GM21515 (cell line): Measurements from ENCODE around the gene POR.

Experiments
- ATAC-seq: cut with Tn5 transposase; IDR thresholded peaks from one replicate; pipeline ENCODE4 v1.9.1; 2021; ENCODE audit not compliant: unreplicated experiment

POR gene

DNA sequence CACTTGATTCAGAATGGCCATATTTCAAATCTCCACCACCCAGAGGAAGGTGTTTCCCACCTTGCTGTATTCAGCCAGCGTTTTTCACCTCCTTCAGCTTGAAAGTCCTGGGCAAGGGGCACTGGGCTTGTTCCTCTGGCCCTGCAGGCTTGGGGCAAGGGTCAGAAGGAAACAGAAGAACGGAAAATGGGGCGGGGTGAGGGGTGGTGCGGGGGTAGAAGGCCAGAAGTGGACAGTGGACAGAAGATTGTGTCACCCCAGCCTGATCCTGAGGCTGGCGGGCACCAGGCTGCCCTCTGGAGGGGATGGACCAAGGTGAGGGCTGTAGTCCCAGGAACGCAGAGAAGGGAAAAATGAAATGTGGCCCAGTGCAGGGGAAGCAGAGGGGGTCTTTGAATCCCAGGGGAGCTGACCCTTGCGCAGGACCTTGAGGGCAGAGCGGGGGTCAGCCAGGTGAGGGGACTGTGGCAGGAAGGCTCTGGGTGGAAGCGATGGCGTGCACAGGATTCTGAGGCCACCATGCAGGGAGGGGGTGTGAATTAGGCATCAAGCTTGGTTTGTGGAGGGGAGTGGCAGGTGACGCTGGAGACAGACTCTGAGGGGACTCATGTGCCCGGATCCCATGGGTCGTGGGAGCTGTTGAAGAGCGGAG lies 56.5 kb downstream of the POR start:
- ATAC-seq: no peak

DNA sequence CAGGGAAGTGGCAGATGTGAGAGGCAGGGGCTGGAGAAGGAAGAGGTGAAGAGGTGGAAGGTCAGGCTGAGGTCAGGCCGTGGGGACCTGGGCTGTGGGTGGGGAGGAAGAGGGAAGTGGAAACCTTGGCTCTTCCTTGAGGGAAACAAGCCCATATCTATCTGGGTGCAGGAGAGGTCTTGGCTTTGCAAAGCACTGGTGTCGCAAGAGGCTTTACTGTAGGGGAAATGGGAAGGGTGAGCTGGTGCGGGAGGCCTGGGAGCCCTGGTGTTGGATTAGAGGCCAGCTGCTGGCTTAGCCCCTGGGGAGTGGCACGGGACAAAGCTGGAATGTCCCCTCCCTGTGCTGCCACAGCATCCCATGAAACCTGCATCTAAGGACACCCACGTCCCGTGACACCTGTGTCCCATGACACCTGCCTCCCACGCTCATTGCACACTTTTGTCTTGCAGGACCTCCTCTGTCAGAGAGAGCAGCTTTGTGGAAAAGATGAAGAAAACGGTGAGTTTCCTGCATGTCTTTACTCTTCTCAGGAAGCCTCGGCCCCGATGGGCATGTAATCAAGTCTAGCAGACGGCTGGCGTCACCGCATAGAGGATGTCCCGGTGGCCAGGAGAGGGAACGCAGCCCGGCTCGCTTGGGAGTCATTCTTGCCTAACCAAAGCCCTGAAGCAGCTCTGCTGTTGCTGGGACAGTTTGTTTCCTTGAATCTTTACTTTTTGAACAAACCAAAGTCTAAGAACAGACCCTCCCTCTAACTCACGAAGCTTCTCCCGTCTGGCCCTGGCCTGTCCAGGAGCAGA lies 57.2 kb downstream of the POR start:
- ATAC-seq: no peak

DNA sequence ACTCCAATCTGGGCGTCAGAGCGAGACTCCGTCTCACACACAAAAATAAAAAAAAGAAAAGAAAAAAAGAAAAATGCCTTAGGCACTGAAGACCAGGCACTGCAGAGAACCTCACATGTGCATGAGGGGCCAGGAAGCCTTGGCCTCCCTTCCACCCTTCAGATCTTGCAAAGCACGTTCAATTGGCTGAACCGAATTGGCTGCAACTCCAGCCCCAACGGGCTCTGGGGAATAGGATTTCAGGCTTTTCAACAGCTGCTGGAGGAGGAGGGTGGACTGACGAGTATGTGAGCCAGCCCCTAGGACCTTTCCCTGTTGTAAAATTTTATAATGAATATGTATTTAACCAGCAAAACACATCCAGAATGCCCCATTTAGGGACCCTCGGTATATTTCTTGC lies 62.8 kb downstream of the POR start:
- ATAC-seq: no peak

DNA sequence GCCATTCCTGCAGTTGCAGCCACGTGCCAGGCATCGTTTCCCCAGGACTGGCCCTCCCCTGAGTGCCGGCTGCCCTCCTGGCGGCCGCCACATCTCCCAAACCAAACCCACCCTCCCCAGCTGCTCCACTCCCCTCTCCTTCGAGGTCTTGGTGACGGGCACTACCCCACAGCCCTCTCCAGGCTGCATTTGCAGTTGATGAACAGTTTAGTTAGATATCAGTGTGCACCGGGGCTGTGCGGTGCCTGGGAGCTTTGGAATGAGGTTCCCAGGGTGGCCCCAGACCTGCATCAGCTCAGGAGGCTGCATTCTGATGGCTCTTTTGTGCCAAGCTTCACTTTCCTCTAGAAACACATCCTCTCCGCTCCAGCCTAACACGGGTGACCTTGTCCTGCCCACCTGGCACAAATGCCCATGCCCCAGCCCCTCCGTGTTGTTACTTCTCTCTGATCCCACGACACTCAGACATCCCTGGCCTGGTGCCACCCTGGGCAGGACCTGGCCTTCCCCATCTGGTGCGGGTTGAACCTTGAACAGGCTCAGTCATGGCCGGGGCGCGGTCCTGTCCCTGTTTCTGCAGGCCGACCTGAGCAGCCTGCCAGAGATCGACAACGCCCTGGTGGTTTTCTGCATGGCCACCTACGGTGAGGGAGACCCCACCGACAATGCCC lies 64.9 kb downstream of the POR start:
- no peak for ATAC-seq

DNA sequence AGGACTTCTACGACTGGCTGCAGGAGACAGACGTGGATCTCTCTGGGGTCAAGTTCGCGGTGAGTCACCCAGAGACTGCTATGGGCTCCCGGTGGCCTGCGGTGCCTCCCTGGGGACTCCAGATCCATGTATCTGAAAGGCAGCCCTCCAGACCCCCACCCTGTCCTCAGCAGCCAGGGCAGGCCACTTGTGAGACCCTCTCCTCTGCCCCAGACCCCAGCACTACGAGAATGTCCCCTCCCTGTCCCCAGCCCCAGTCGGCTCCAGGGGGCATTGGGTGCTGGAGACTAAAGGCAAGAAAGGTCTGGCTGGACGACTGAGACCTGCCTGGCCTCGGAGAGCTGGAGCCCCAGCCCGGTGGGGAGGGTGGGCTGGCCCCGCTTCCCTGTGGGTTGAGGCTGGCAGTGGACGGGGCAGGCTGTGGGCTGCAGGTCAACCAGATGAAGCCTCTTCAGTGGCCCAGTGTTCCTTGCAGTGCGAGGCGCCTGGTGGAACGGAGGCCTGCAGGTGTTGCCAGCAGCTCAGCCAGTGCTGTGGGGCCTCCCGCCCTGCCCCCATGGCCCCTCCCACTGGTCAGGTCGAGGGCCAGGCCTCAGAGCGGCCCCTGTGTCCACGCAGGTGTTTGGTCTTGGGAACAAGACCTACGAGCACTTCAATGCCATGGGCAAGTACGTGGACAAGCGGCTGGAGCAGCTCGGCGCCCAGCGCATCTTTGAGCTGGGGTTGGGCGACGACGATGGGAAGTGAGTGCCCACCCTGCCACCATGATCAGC lies 65.7 kb downstream of the POR start:
- ATAC-seq: no peak

DNA sequence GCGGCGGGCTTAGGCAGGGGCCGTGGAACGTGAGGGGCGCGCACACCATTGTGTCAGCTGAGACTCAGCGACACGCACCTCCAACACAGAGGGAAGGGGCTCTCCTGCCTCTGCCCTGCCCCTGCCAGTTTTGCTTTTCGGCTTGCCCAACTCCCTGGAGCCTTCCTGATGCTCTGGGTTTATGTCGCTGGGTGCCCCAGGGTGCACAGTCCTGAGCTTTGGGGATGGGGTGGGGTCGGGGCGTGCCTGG lies 66.2 kb downstream of the POR start:
- no peak for ATAC-seq

DNA sequence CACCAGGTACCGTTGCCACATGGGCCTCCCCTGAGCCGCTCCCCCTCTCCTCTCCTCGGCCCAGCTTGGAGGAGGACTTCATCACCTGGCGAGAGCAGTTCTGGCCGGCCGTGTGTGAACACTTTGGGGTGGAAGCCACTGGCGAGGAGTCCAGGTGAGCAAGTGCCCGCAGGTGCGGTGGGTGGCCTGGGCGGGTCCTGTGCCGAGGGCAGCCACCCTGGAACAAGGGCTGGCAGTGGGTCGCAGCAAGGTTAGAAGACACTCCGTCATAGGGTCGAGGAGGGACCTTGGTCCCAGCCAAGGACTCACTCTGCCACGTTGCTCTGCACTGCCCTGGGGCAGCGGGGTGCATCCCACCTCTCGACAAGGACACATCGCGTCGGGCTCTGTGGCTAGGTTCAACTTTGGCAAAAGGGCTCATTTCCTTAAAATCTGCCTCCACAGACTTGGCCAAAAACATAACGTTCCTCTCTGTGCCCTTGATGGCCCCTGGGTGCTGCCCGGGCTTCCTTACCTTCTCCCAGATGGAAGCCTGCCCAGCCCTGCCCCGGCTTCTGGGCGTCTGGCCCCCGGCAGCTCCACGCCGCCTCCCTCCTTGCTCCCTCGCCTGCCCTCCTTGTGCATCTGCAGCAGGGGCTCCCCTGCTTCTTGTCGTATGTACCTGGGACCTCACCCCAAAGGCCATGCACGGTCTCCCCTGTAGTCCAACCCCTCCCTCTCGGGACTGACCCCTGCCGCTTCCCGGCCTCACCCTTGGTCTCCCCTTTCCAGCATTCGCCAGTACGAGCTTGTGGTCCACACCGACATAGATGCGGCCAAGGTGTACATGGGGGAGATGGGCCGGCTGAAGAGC lies 66.7 kb downstream of the POR start:
- ATAC-seq: no peak

DNA sequence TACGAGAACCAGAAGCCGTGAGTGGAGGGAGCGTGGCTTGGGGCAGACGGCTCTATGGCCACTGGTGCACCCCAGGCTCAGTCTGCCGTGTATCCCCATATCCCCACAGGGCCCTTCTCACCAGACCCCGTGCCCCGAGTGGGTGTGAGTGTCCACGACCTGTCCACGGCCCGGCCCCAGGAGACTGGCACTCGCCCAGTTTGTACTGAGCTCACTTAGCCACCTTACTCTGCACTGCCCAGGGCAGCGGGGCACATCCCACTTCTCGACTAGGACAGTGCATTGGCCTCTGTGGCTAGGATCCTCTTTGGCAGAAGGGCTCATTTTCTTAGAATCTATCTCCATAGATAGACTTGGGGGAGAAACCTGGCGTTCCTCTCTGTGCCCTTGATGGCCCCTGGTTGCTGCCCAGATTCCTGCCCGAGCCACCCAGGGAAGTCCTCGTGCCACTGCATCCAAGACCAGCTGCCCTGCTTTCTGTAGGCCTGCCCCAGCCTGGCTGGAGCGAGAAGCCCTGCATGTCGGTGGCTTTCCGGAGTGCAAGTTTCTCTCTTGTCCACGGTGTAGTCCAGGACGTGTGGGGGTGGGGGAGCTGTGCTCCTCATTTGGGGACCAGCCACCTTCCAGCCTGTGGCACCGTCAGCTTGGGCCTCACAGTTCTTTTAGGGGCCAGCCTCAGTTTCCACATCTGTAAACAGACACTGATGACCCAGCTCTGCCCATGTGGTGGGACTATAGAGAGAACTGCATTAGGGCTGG lies 67.5 kb downstream of the POR start:
- no peak for ATAC-seq

DNA sequence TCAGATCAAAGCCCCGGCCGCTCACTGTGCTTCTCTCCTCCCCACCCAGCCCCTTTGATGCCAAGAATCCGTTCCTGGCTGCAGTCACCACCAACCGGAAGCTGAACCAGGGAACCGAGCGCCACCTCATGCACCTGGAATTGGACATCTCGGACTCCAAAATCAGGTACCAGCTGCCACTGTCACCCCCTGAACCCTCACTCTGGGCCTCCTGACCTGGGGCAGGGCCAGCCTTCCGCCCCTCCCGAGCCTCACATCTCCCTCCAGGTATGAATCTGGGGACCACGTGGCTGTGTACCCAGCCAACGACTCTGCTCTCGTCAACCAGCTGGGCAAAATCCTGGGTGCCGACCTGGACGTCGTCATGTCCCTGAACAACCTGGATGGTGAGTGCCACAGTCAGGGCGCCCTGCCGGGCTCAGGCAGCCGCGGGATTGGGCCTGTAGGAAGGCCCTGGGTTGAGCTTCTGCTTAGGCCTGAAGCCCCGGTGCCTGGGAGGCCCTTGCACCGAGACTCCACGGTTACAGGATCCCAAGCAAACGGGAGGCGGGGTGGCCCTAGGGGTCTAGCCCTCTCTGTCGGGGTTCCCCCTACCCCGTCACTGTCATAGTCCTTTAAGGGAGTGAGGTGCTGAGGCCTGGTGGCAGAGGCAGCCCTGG lies 68.6 kb downstream of the POR start:
- ATAC-seq: no peak

DNA sequence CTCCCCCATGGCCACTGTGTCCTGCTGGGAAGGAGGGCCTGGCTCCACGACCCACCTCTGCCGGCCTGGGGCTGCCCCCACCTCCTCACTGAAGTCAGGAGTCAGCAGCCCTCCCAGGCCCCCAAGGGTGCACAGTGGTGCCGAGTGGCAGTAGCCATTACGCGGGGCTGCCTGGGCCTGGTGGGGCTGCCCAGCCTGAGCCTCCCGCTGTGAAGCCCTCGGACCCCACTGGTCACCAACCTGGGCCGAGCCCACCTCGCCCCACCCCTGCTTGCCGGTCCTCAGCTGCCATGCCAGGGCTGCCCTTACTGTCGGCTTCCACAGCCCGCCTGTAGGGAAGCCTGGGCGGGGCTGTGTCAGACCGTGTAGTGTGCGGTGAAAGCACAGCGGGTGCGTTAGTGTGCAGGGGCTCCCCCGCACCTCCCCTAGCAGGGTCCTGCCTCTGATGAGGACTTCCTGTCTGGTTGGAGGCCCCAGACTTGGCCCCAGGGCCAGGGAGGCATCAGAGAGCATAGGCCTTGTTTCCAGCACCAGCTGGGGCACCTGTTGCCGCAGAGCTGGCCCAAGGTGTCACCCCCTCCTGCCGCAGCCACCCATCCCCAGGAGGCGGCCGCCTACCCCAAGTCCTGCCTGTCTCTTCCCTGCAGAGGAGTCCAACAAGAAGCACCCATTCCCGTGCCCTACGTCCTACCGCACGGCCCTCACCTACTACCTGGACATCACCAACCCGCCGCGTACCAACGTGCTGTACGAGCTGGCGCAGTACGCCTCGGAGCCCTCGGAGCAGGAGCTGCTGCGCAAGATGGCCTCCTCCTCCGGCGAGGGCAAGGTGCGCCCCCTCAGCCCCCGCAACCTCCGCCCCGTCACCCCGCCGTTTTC lies 69.4 kb downstream of the POR start:
- ATAC-seq: no peak

DNA sequence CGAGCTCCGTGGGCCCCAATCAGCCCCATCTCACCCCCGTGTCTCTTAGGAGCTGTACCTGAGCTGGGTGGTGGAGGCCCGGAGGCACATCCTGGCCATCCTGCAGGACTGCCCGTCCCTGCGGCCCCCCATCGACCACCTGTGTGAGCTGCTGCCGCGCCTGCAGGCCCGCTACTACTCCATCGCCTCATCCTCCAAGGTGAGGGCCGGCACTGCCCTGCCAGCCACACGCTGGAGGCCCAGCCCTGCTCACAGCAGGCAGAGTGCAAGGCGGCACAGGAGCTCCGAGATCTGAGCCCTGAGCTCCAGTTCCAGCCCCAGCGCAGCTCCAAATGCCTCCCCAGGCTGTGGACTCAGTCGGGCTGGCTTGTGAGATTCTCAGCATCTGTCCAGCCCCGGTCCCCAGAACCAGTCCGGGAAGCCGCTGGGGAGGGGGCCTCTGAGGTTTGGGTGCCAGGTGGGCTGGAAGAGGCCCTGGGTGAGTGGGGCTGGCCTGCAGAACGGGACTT lies 70.1 kb downstream of the POR start:
- ATAC-seq: no peak

DNA sequence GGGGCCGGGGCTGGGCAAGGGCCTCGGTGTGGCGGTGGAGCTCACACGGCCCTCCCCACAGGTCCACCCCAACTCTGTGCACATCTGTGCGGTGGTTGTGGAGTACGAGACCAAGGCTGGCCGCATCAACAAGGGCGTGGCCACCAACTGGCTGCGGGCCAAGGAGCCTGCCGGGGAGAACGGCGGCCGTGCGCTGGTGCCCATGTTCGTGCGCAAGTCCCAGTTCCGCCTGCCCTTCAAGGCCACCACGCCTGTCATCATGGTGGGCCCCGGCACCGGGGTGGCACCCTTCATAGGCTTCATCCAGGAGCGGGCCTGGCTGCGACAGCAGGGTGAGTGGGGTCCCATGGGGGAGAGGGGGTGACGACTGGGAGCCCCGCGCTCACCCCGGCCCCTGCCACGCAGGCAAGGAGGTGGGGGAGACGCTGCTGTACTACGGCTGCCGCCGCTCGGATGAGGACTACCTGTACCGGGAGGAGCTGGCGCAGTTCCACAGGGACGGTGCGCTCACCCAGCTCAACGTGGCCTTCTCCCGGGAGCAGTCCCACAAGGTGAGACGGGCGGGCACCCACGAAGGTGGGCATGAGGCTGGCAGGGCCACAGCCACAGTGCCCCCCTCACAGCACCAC lies 70.7 kb downstream of the POR start:
- no peak for ATAC-seq

DNA sequence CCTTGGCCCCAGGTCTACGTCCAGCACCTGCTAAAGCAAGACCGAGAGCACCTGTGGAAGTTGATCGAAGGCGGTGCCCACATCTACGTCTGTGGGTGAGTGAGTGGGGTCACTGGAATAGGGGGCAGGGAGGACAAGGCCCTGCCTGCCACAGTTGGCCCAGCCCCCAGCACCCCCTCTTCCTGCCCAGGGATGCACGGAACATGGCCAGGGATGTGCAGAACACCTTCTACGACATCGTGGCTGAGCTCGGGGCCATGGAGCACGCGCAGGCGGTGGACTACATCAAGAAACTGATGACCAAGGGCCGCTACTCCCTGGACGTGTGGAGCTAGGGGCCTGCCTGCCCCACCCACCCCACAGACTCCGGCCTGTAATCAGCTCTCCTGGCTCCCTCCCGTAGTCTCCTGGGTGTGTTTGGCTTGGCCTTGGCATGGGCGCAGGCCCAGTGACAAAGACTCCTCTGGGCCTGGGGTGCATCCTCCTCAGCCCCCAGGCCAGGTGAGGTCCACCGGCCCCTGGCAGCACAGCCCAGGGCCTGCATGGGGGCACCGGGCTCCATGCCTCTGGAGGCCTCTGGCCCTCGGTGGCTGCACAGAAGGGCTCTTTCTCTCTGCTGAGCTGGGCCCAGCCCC lies 71.3 kb downstream of the POR start:
- no peak for ATAC-seq

DNA sequence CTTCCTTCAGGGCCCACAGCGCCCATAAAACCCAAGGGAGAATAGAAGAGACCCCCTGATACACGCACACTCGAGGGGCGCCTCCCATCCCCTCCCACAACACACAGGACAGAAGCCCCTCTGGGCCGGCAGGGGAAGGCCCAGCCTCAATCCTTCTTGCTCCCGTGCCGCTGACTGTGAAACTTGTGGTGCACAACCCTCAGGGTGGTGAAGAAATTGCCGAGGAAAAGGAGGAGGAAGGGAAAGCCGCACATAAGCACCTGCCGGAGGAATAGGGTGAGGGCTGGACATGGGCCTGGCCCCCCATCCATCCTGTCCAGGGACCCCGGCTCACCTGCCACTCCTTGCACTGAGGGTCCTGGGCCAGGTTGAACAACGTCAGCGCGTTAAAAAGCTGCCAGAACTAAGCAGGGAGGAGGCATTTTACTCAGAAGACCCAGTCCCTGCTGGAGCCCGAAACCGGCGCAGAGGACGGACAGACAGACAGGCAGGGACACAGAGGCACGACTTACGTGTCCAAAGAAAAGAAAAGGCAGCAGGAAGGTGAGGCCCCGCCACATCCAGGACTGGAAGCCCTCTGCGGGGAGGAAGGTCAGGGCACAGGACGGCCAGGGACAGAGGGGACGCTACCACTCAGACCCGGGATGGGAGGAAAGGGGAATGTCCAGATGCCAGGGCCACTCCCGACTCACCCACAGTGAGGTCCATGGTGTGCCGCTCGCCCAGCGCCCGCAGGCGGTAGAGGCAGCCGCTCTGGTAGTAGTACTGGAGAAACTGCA lies 72.3 kb downstream of the POR start:
- ATAC-seq: no peak

DNA sequence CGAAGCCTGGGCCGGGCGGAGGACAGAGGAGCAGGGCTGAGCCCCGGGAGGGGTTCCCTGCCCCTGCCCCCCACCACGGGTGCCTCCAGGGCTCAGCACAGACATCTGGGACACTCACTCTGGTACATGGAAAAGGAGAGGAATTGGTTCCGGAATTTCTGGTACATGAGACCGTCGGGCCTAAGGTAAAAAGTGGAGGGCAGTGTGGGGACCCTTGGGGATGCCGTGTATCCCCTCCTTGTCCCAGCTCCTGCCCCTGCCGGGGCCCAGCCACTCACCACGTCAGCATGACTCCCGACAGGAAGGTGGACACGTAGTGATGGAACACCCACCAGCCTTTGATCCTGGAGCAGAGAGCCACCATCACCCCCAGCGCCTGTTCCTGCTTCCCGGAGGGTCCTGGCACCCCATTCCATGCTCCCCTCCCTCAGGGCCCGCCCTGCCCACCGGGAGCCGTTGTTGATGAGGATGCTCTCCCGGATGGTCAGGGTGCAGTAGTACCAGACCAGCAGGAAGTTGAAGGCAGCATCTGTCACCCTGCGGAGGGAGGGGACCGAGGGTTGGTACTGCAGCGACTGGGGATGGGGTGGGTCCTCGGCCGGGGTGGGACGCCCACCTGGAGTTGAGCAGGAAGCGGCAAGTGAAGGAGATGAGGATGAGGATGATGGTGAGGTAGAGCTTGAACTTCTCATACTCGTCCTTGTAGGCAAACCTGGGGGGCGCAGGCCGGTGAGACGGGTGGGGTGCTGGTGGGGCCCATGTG lies 73.0 kb downstream of the POR start:
- no peak for ATAC-seq
